IMR-90 (cell line): Measurements from ENCODE around the gene PDE4B. TPM values are rescaled to one million over a fixed set of nuclear protein-coding genes. Genes with fewer than 3 reads are reported as not detected.

Experiments
- ATAC-seq: fragments of 200-7000 bp; cut with Tn5 transposase; 2 replicates; pipeline ENCODE4 v1.9.1; 2020; ENCODE audit warnings: low read depth, mild to moderate bottlenecking, moderate library complexity
- BruUV-seq: library from RNA; stranded (reverse); fragments of 400-500 nt; replicated peaks from 2 replicates; lab custom pipeline; 2021; lab: Mats Ljungman, UMichigan
- CTCF ChIA-PET: fragments of 300-600 bp; formaldehyde crosslinking; extraction: SDS; loops from one replicate; lab custom pipeline; 2021; ENCODE audit warnings: antibody characterized with exemption; lab: Yijun Ruan, JAX
- POLR2A ChIA-PET: fragments of 300-600 bp; sonication (Branson Sonifier 250); formaldehyde crosslinking; loops from one replicate; lab custom pipeline; 2022; ENCODE audit warnings: antibody characterized with exemption; ENCODE audit not compliant: unreplicated experiment; lab: Charles Lee
- DNase-seq: peaks from one replicate; pipeline ENCODE4 v3.0.0; 2013
- H2AFZ ChIP-seq: replicated peaks from 2 replicates; pipeline ENCODE3; 2013; ENCODE audit warnings: low read length, mild to moderate bottlenecking; ENCODE audit not compliant: poor library complexity
- H2AK5ac ChIP-seq: 2 replicates; pipeline ENCODE4 v1.6.1; 2013; ENCODE audit warnings: low read depth, low read length, inconsistent platforms
- H2AK9ac ChIP-seq: replicated peaks from 2 replicates; pipeline ENCODE3; 2013; ENCODE audit warnings: mild to moderate bottlenecking, low read depth, low read length, moderate library complexity; ENCODE audit not compliant: poor library complexity
- H2BK120ac ChIP-seq: 2 replicates; pipeline ENCODE4 v1.6.1; 2013; ENCODE audit warnings: low read depth, low read length, inconsistent platforms
- H2BK15ac ChIP-seq: 3 replicates; pipeline ENCODE4 v1.6.1; 2013; ENCODE audit warnings: low read depth, low read length, inconsistent platforms
- H2BK20ac ChIP-seq: 2 replicates; pipeline ENCODE4 v1.6.1; 2013; ENCODE audit warnings: low read depth, mild to moderate bottlenecking, inconsistent platforms, low read length, moderate library complexity
- H2BK5ac ChIP-seq: 2 replicates; pipeline ENCODE4 v1.6.1; 2013; ENCODE audit warnings: mild to moderate bottlenecking, low read depth, low read length, inconsistent platforms; ENCODE audit not compliant: poor library complexity, severe bottlenecking
- H3K14ac ChIP-seq: replicated peaks from 2 replicates; pipeline ENCODE4 v1.6.1; 2013; ENCODE audit warnings: low read depth, low read length, inconsistent platforms
- H3K18ac ChIP-seq: 2 replicates; pipeline ENCODE4 v1.6.1; 2013; ENCODE audit warnings: low read depth, low read length, control low read depth
- H3K23ac ChIP-seq: 2 replicates; pipeline ENCODE4 v1.6.1; 2013; ENCODE audit warnings: low read depth, low read length, inconsistent platforms
- H3K27ac ChIP-seq: 2 replicates; pipeline ENCODE4 v1.5.1; 2013; ENCODE audit warnings: mild to moderate bottlenecking, control low read depth, low read length; ENCODE audit not compliant: insufficient read depth
- H3K27me3 ChIP-seq: 2 replicates; pipeline ENCODE4 v1.6.1; 2013; ENCODE audit warnings: low read length; ENCODE audit not compliant: control insufficient read depth, insufficient read depth
- H3K36me3 ChIP-seq: 2 replicates; pipeline ENCODE4 v1.6.1; 2013; ENCODE audit warnings: low read length, mixed read lengths; ENCODE audit not compliant: control insufficient read depth, insufficient read depth
- H3K4ac ChIP-seq: 2 replicates; pipeline ENCODE4 v1.6.1; 2013; ENCODE audit warnings: low read depth, low read length, inconsistent platforms
- H3K4me1 ChIP-seq: 2 replicates; pipeline ENCODE4 v1.6.1; 2013; ENCODE audit warnings: low read length, mixed read lengths; ENCODE audit not compliant: control insufficient read depth, insufficient read depth
- H3K4me2 ChIP-seq: 2 replicates; pipeline ENCODE4 v1.6.1; 2013; ENCODE audit warnings: low read depth, mild to moderate bottlenecking, control low read depth, low read length, moderate library complexity
- H3K4me3 ChIP-seq: 2 replicates; pipeline ENCODE4 v1.5.1; 2013; ENCODE audit warnings: low read depth, mild to moderate bottlenecking, control low read depth, low read length, moderate library complexity; ENCODE audit not compliant: insufficient read depth
- H3K56ac ChIP-seq: 2 replicates; pipeline ENCODE4 v1.6.1; 2013; ENCODE audit warnings: low read length, inconsistent platforms; ENCODE audit not compliant: insufficient read depth; ENCODE audit errors: extremely low read depth
- H3K79me1 ChIP-seq, 2 experiments: 2 replicates each; pipeline ENCODE4 v1.6.1; 2013; ENCODE audit warnings: low read length in 2 of 2, inconsistent platforms in 1 of 2, low read depth in 1 of 2
- H3K9ac ChIP-seq: 2 replicates; pipeline ENCODE4 v1.6.1; 2013; ENCODE audit warnings: low read depth, low read length, control low read depth
- H3K9me1 ChIP-seq: 2 replicates; pipeline ENCODE4 v1.6.1; 2013; ENCODE audit warnings: low read length, inconsistent platforms; ENCODE audit not compliant: insufficient read depth
- H3K9me3 ChIP-seq: 2 replicates; pipeline ENCODE4 v1.6.1; 2013; ENCODE audit warnings: low read length; ENCODE audit not compliant: control insufficient read depth, insufficient read depth
- H4K20me1 ChIP-seq: 2 replicates; pipeline ENCODE4 v1.6.1; 2013; ENCODE audit warnings: low read length, inconsistent platforms; ENCODE audit not compliant: insufficient read depth
- H4K5ac ChIP-seq: 2 replicates; pipeline ENCODE4 v1.6.1; 2013; ENCODE audit warnings: mild to moderate bottlenecking, low read depth, low read length, control low read depth
- H4K8ac ChIP-seq, 2 experiments: 2 replicates each; pipeline ENCODE4 v1.6.1; 2013; ENCODE audit warnings: low read depth in 2 of 2, low read length in 2 of 2, control low read depth in 1 of 2, inconsistent platforms in 1 of 2
- H4K91ac ChIP-seq: 2 replicates; pipeline ENCODE4 v1.6.1; 2013; ENCODE audit warnings: low read depth, low read length, inconsistent platforms; ENCODE audit not compliant: insufficient read depth
- FOS ChIP-seq: fragments of 150-350 bp; IDR thresholded peaks from 2 replicates; pipeline ENCODE4 v1.6.1; 2016; ENCODE audit warnings: low read depth, low read length
- MAFK ChIP-seq: IDR thresholded peaks from 2 replicates; pipeline ENCODE4 v1.6.1; 2012; ENCODE audit warnings: low read depth, low read length, improper control_type of control experiment
- MAZ ChIP-seq: IDR thresholded peaks from 2 replicates; pipeline ENCODE4 v1.6.1; 2012; ENCODE audit warnings: low read depth, mild to moderate bottlenecking, low read length, improper control_type of control experiment, moderate library complexity, borderline replicate concordance
- RAD21 ChIP-seq: IDR thresholded peaks from 2 replicates; pipeline ENCODE4 v1.6.1; 2012; ENCODE audit warnings: low read length, improper control_type of control experiment
- RCOR1 ChIP-seq: IDR thresholded peaks from 2 replicates; pipeline ENCODE4 v1.6.1; 2012; ENCODE audit warnings: mild to moderate bottlenecking, low read length, improper control_type of control experiment; ENCODE audit not compliant: insufficient replicate concordance
- SMC3 ChIP-seq: fragments of 150-350 bp; IDR thresholded peaks from 2 replicates; pipeline ENCODE4 v1.6.1; 2016; ENCODE audit warnings: low read depth, mild to moderate bottlenecking, antibody characterized with exemption, low read length, moderate library complexity
- WGBS, 2 experiments: methylation state at CpG; one replicate each; pipeline versions ENCODE4 v1.1.5 to v1.1.7; 2013; ENCODE audit warnings: missing lambda C conversion rate in 2 of 2; ENCODE audit not compliant: insufficient read length in 1 of 2; ENCODE audit errors: extremely low coverage in 2 of 2; 5-methylcytosine and 5-hydroxymethylcytosine counted together
- dilution Hi-C: fragments of 300-500 bp; cut with HindIII; formaldehyde crosslinking; loops from one replicate; pipeline ENCODE4 v1.14.3; 2018; ENCODE audit warnings: low sequenced_read_pairs; ENCODE audit not compliant: unreplicated experiment
- in situ Hi-C: fragments of 300-500 bp; cut with MboI; formaldehyde crosslinking; loops from 3 replicates; pipeline ENCODE4 v1.14.3; 2019; ENCODE audit warnings: low sequenced_read_pairs, inconsistent platforms, mixed read lengths
- intact Hi-C: fragments of 100-400 bp; cut with micrococcal nuclease; formaldehyde crosslinking; loops from 2 replicates; pipeline ENCODE4 v1.10.0; 2022
- polyA plus RNA-seq, 3 experiments: library from polyadenylated mRNA; depleted of rRNA; stranded (reverse); fragments of >200 nt; gene quantifications; 2 replicates each; pipeline ENCODE4 v1.2.3, GENCODE V29; 2012; ENCODE audit warnings: low replicate concordance in 1 of 3
- total RNA-seq: library from RNA; depleted of rRNA; stranded (reverse); fragments of >200 nt; gene quantifications from 2 replicates; pipeline ENCODE4 v1.2.3, GENCODE V29; 2012
- TF ChIP-seq, protein P1 (sequence below): conservative IDR thresholded peaks from 2 replicates; pipeline ENCODE4 v1.5.1; 2012; ENCODE audit warnings: mild to moderate bottlenecking, low read depth, low read length, improper control_type of control experiment

Gene PDE4B
- total and polyA plus RNA-seq, 2 of the 4 experiments (the other 2 are of a cell fraction): 5.8 to 21.3 TPM

DNA sequence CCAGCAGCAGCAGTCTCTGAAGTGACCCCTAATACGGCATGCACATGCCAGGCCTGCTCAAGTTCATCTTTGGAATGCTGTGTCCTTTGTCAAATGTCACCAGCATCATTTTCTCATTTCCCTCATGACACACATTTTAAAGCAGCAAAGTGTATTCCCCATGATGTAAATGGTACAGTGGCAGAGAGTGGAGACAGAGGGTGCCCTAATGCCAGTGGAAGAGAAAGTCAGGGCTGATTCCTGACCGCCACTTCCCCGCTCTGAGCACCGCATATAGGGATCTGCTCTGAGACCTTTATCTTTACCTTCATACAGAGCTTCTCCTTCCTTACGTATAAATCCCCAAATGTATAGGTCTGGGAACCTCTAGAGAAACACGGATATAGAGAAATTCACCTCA, 518.9 kb downstream of the PDE4B start:
- H3K9me3 ChIP-seq: no peaks in the 10 kb centered on the region
- TF ChIP-seq MAZ (no peak), FOS (no peak), MAFK (no peak), RCOR1 (no peak), SMC3 (no peak), RAD21 (no peak)
- TF ChIP-seq, protein P1, sequence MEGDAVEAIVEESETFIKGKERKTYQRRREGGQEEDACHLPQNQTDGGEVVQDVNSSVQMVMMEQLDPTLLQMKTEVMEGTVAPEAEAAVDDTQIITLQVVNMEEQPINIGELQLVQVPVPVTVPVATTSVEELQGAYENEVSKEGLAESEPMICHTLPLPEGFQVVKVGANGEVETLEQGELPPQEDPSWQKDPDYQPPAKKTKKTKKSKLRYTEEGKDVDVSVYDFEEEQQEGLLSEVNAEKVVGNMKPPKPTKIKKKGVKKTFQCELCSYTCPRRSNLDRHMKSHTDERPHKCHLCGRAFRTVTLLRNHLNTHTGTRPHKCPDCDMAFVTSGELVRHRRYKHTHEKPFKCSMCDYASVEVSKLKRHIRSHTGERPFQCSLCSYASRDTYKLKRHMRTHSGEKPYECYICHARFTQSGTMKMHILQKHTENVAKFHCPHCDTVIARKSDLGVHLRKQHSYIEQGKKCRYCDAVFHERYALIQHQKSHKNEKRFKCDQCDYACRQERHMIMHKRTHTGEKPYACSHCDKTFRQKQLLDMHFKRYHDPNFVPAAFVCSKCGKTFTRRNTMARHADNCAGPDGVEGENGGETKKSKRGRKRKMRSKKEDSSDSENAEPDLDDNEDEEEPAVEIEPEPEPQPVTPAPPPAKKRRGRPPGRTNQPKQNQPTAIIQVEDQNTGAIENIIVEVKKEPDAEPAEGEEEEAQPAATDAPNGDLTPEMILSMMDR: no peak
- peak overlapping the region; percentile 68; the same call in 1 of the 2 replicates for H4K5ac ChIP-seq
- H3K14ac ChIP-seq: no peak overlapping the region
- H3K27me3 ChIP-seq: no peaks in the 10 kb centered on the region
- peak overlapping the region; percentile 58; the same call in 1 of the 2 replicates for H4K91ac ChIP-seq
- H3K9ac ChIP-seq: no peak overlapping the region; the same call in 1 of the 2 replicates
- H3K9me1 ChIP-seq: no peaks in the 10 kb centered on the region; the same call in 1 of the 2 replicates
- H2BK5ac ChIP-seq: peak overlapping the region; percentile 13
- ATAC-seq (no peak), DNase-seq (no peak)
- H3K4me1 ChIP-seq: peaks cover 8% of the 10 kb centered on the region
- no TSS peak for BruUV-seq
- no peaks in the 10 kb centered on the region for H3K36me3 ChIP-seq
- intact Hi-C loops: no loop called here
- H2AK9ac ChIP-seq: no peak overlapping the region
- H4K20me1 ChIP-seq: no peaks in the 10 kb centered on the region
- POLR2A ChIA-PET: no interaction called here
- 0 out of 2 replicates have a peak overlapping the region, but pooled peaks have one; percentile 48 for H3K4me2 ChIP-seq
- WGBS, 2 experiments: 100% methylated on average over 1 of the region's 6 CpGs; no CpG with 5 or more reads in 1 of the 2 experiments
- 0 out of 3 replicates have a peak overlapping the region, but pooled peaks have one; percentile 21 for H2BK15ac ChIP-seq
- peak overlapping the region; percentile 42 for H2BK120ac ChIP-seq
- H4K8ac ChIP-seq: peak overlapping the region in 1 of 2 experiments; percentile 17; a peak in 1 of 4 replicates
- H3K27ac ChIP-seq: no peak overlapping the region
- H2BK20ac ChIP-seq: peak overlapping the region; percentile 52
- CTCF ChIA-PET: no interaction called here
- H3K79me1 ChIP-seq: no peaks in the 10 kb centered on the region
- no peak overlapping the region for H3K23ac ChIP-seq
- dilution Hi-C loops: no loop called here
- peak overlapping the region; percentile 81 for H3K18ac ChIP-seq
- no peak overlapping the region for H3K4me3 ChIP-seq
- H2AK5ac ChIP-seq: peak overlapping the region; percentile 20; the same call in 1 of the 2 replicates
- in situ Hi-C loops: no loop called here
- no peak overlapping the region for H3K56ac ChIP-seq
- H3K4ac ChIP-seq: peak overlapping the region; percentile 30; the same call in 1 of the 2 replicates
- no peak overlapping the region for H2AFZ ChIP-seq
